ENCODE results near the gene FASTKD1. TPM values are rescaled to one million over a fixed set of nuclear protein-coding genes. Genes with fewer than 3 reads are reported as not detected.
A peak's percentile ranks its signal among the peaks of the same experiment; 100 is the strongest.

The FASTKD1 gene
- total and polyA plus RNA-seq, 7 donors = 15.1 to 40.8 (median 18.9) TPM

DNA sequence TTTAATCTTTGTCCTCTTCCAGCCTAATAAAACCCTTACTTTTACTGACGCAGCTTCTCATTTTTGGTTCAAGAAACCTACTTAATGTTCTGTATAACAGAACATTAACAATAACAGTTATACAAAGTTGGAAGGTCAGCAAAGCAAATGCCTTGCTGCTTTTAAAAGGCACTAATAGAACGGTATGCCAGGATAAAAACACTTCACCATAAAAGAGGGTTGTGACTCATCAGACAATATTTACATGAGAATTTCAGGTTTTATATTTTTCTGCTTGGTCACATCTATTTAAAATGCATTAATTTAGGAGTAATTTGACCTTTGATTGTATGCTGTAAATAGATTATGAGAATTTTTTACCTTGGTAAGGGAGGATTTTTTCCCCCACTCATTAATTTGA is 61.1 kb downstream of the FASTKD1 start:
- TF ChIP-seq EP300 (IDR thresholded peaks at IDR 0.05) = no peak
- TF ChIP-seq, protein P1, sequence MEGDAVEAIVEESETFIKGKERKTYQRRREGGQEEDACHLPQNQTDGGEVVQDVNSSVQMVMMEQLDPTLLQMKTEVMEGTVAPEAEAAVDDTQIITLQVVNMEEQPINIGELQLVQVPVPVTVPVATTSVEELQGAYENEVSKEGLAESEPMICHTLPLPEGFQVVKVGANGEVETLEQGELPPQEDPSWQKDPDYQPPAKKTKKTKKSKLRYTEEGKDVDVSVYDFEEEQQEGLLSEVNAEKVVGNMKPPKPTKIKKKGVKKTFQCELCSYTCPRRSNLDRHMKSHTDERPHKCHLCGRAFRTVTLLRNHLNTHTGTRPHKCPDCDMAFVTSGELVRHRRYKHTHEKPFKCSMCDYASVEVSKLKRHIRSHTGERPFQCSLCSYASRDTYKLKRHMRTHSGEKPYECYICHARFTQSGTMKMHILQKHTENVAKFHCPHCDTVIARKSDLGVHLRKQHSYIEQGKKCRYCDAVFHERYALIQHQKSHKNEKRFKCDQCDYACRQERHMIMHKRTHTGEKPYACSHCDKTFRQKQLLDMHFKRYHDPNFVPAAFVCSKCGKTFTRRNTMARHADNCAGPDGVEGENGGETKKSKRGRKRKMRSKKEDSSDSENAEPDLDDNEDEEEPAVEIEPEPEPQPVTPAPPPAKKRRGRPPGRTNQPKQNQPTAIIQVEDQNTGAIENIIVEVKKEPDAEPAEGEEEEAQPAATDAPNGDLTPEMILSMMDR (IDR thresholded peaks at IDR 0.05) = no peak
- no peak for TF ChIP-seq POLR2AphosphoS5 (IDR thresholded peaks at IDR 0.05)
- no peak for TF ChIP-seq POLR2A (IDR thresholded peaks at IDR 0.05)
- H3K4me3 ChIP-seq = no peak overlapping the region
- no peaks in the 10 kb centered on the region for H3K27me3 ChIP-seq
- DNase-seq = no peak
- peaks cover 0 to 29% (median 13%) of the 10 kb centered on the region in 4 donors for H3K4me1 ChIP-seq
- intact Hi-C loops (cut with DNase I) = no loop called here
- WGBS, 2 donors = 48 to 76% methylated on average over 2 of the region's 2 CpGs
- no peaks in the 10 kb centered on the region for H3K36me3 ChIP-seq
- H3K9me3 ChIP-seq = no peaks in the 10 kb centered on the region
- no peak overlapping the region for H3K27ac ChIP-seq

DNA sequence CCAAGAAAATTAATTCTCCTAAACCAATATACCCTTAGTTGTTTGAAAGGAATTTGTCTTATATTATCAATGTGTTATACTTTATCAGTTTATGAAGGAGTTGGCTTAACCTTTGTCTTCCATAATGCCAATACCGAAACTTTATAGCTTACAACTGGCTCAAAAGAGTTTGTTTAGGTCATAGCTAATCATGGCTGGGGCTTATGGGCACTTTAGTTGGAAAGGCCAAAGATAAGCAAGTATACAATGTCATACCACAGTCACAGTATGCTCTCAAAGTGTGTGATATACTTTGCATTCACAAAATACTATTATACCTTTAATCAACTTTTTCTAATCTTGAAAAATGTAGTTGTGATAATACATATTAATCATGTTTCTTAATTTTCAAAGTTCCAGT is 61.8 kb downstream of the FASTKD1 start:
- Histone ChIP-seq H3K27me3 (no peaks in the 10 kb centered on the region), H3K36me3 (no peaks in the 10 kb centered on the region), H3K27ac (no peak overlapping the region), H3K4me1 (peaks cover 0 to 29% (median 13%) of the 10 kb centered on the region in 4 donors), H3K4me3 (no peak overlapping the region), H3K9me3 (no peaks in the 10 kb centered on the region)
- DNase-seq = no peak
- intact Hi-C loops (cut with DNase I) = no loop called here
- WGBS, 2 donors = 33 to 84% methylated on average over 1 of the region's 1 CpG
- TF ChIP-seq EP300 (IDR thresholded peaks at IDR 0.05) = no peak
- TF ChIP-seq, protein P1 (IDR thresholded peaks at IDR 0.05) = no peak
- no peak for TF ChIP-seq POLR2A (IDR thresholded peaks at IDR 0.05)
- TF ChIP-seq POLR2AphosphoS5 (IDR thresholded peaks at IDR 0.05) = no peak

DNA sequence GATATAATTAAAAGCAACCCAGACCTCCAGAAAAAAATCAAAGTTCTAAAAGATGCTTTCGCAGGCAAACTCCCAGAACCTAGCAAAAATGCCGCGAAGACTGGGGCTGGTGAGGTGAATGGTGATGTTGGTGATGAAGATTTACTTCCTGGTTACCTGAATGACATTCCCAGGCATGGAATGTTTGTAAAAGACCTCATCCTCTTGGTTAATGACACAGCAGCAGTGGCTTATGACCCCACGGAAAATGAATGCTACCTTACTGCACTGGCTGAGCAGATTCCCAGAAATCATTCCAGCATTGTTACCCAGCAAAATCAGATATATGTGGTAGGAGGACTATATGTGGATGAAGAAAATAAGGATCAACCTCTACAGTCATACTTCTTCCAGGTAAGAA is 63.2 kb downstream of the FASTKD1 start:
- Histone ChIP-seq H3K27me3 (no peaks in the 10 kb centered on the region), H3K4me1 (peaks cover 0 to 29% (median 13%) of the 10 kb centered on the region in 4 donors), H3K27ac (no peak overlapping the region), H3K36me3 (no peaks in the 10 kb centered on the region), H3K9me3 (no peaks in the 10 kb centered on the region), H3K4me3 (no peak overlapping the region)
- TF ChIP-seq POLR2A (IDR thresholded peaks at IDR 0.05) (no peak), EP300 (IDR thresholded peaks at IDR 0.05) (no peak), POLR2AphosphoS5 (IDR thresholded peaks at IDR 0.05) (no peak)
- TF ChIP-seq, protein P1 (IDR thresholded peaks at IDR 0.05) = no peak
- intact Hi-C loops (cut with DNase I) = no loop called here
- DNase-seq = no peak
- WGBS, 2 donors = 93 to 94% methylated on average over 4 of the region's 4 CpGs

DNA sequence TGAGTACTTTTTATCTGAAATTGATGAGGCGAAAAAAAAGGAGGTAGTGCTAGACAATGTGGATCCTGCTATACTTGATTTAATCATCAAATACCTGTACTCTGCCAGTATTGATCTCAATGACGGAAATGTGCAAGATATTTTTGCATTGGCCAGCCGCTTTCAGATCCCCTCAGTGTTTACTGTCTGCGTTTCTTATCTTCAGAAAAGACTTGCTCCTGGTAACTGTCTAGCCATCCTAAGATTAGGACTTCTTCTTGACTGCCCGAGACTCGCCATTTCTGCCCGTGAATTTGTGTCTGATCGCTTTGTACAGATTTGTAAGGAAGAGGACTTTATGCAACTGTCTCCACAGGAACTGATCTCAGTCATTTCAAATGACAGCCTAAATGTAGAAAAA is 63.7 kb downstream of the FASTKD1 start:
- no peak overlapping the region for H3K4me3 ChIP-seq
- intact Hi-C loops (cut with DNase I) = no loop called here
- WGBS, 2 donors = 96 to 97% methylated on average over 8 of the region's 8 CpGs
- H3K27me3 ChIP-seq = no peaks in the 10 kb centered on the region
- peaks cover 0 to 4% (median 0%) of the 10 kb centered on the region in 4 donors for H3K36me3 ChIP-seq
- no peak for DNase-seq
- TF ChIP-seq POLR2A (IDR thresholded peaks at IDR 0.05) (no peak), POLR2AphosphoS5 (IDR thresholded peaks at IDR 0.05) (no peak), EP300 (IDR thresholded peaks at IDR 0.05) (no peak)
- TF ChIP-seq, protein P1 (IDR thresholded peaks at IDR 0.05) = no peak
- H3K4me1 ChIP-seq = peaks cover 0 to 29% (median 13%) of the 10 kb centered on the region in 4 donors
- no peaks in the 10 kb centered on the region for H3K9me3 ChIP-seq
- H3K27ac ChIP-seq = peak overlapping the region; percentile 29 to 70 (median 54)

DNA sequence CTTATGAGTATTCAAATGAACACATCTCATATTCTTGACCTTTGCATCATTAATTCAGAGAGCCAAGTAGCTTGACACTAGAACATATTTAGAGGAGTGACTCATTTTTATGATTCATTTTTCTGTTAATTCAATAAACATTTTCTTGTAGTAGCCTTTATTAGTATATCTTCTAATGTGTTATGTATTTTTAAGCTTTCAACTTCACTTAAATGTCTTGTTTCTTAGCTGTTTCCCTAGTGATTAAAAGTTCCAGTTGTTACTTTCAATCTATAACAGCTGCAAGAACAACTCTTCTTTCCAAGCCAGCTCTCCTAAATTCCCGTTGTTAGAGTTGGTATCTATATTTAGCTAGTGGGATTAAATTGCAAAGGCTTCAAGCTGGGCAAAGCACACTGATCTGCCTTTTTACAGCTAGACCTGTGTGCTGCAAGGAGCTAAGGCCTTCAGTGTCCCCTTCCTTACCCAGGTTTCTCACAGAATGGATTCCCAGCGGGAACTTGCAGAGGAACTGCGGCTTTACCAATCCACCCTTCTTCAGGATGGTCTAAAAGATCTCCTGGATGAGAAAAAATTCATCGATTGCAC is 64.3 kb downstream of the FASTKD1 start, which contains the start of gene KLHL41:
Gene KLHL41 (plus strand): TSS at position 405 of the 588 bp plus-strand sequence. CDS start 77 bp downstream, at position 482.
- Histone ChIP-seq H3K9me3 (no peaks in the 10 kb centered on the region), H3K27me3 (no peaks in the 10 kb centered on the region), H3K27ac (peak within 1 kb of the TSS; percentile 29 to 70 (median 54)), H3K4me1 (peaks cover 0 to 29% (median 13%) of the 10 kb centered on the region in 4 donors), H3K4me3 (no peak within 1 kb of the TSS), H3K36me3 (peaks cover 0 to 10% (median 1%) of the 10 kb centered on the region in 4 donors)
- no peak for DNase-seq
- 86 to 87% methylated on average over 4 of the region's 4 CpGs for WGBS, 2 donors
- intact Hi-C loops (cut with DNase I) = no loop called here
- TF ChIP-seq EP300 (IDR thresholded peaks at IDR 0.05) (no peak), POLR2A (IDR thresholded peaks at IDR 0.05) (no peak), POLR2AphosphoS5 (IDR thresholded peaks at IDR 0.05) (no peak)
- TF ChIP-seq, protein P1 (IDR thresholded peaks at IDR 0.05) = no peak
